Lower leg skin (tissue), 3 donors: Measurements from ENCODE around the gene GCHFR.

Source experiments
- CTCF ChIP-seq, 3 donors: fragments of 450-650 bp; IDR thresholded peaks; one replicate each; pipeline ENCODE4 v1.5.1; 2016; ENCODE audit warnings: antibody characterized with exemption in 3 of 3, mild to moderate bottlenecking in 3 of 3, moderate library complexity in 2 of 3
- POLR2A ChIP-seq, 2 donors: fragments of 450-650 bp; IDR thresholded peaks; one replicate each; pipeline ENCODE4 v1.6.1; 2016 to 2017; ENCODE audit warnings: antibody characterized with exemption in 2 of 2, mild to moderate bottlenecking in 1 of 2, moderate library complexity in 1 of 2

GRCh38 chr15:40773902-40774301, 10.0 kb downstream of the GCHFR start:
- TF ChIP-seq POLR2A (IDR thresholded peaks at IDR 0.05) = no peak
- TF ChIP-seq CTCF (IDR thresholded peaks at IDR 0.05) = no peak
